Gastrocnemius medialis (tissue), 4 donors: ENCODE results near the gene PTPRJ.

Experiments used
- CTCF ChIP-seq, 5 experiments: fragments of 450-650 bp in 3 of 5; fragments of 200-600 bp in 2 of 5; sonication (generic) in 2 of 5; IDR thresholded peaks in 4 of 5; conservative IDR thresholded peaks in 1 of 5; 1 replicate in 4 of 5; 2 replicates in 1 of 5; pipeline ENCODE4 v1.5.1; 2016 to 2019; ENCODE audit warnings: antibody characterized with exemption in 5 of 5, mild to moderate bottlenecking in 3 of 5, moderate library complexity in 3 of 5
- POLR2A ChIP-seq, 2 donors: fragments of 450-650 bp; IDR thresholded peaks; one replicate each; pipeline ENCODE4 v1.6.1; 2017; ENCODE audit warnings: antibody characterized with exemption in 2 of 2, mild to moderate bottlenecking in 2 of 2, moderate library complexity in 2 of 2

GRCh38 chr11:47998733-47999359, 18.5 kb downstream of the PTPRJ start:
- TF ChIP-seq CTCF (IDR thresholded peaks at IDR 0.05 in 4 of 5, conservative IDR thresholded peaks at IDR 0.05 in 1 of 5) (no peak), POLR2A (IDR thresholded peaks at IDR 0.05) (no peak)
